ENCODE results near the gene GBF1.

DNA sequence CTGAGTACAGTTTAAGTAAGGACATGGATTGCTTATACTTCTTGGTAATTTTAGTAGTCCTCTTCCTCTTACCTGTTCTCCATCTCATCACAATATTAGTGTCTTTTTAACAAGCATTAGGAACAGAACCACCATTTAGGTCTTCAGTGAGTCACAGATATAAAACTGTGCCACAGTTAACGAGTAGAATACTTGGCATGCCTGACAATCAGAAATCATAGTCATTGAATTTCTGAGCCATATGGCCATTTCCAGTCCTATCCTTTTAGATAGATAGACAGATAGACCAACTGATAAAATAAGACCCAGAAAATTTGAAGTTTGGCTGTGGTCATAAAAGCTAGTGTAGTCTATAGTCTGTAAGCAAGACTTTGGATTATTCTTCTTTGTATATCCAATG, 71.1 kb downstream of the GBF1 start:
- TF ChIP-seq KAT8 (CRISPR knock-in tag; IDR thresholded peaks at IDR 0.05) (no peak), ZNF326 (CRISPR knock-in tag; IDR thresholded peaks at IDR 0.05; ENCODE audit: borderline replicate concordance) (no peak), CREB1 (IDR thresholded peaks at IDR 0.05) (no peak), CREB1 (CRISPR knock-in tag; IDR thresholded peaks at IDR 0.05) (no peak), POLR2AphosphoS5 (IDR thresholded peaks at IDR 0.05; ENCODE audit: low read depth, low read length) (no peak), CTCF (CRISPR knock-in tag; IDR thresholded peaks at IDR 0.05) (no peak), MYC (CRISPR knock-in tag; IDR thresholded peaks at IDR 0.05; ENCODE audit: borderline replicate concordance) (no peak), FOXP4 (CRISPR knock-in tag; IDR thresholded peaks at IDR 0.05) (no peak), RFX5 (IDR thresholded peaks at IDR 0.05; ENCODE audit: low read depth, low read length) (no peak), DPF2 (CRISPR knock-in tag; IDR thresholded peaks at IDR 0.05; ENCODE audit: borderline replicate concordance, low read depth) (no peak), SIN3A (IDR thresholded peaks at IDR 0.05; ENCODE audit: borderline replicate concordance, low read depth, low read length) (no peak), GABPB1 (CRISPR knock-in tag; IDR thresholded peaks at IDR 0.05) (no peak)
